ENCODE measurements around the gene OBP2A. TPM values are rescaled to one million over a fixed set of nuclear protein-coding genes. Genes with fewer than 3 reads are reported as not detected.

The OBP2A gene
- not detected in 5 replicates for total RNA-seq (2022; extraction: Qiagen RNA extraction; ENCODE audit: low read depth)

GRCh38 chr9:135545646-135546176 is at the start of gene OBP2A:
OBP2A (plus strand) TSS chr9:135546126; CDS start chr9:135546181, 55 bp downstream.

DNA sequence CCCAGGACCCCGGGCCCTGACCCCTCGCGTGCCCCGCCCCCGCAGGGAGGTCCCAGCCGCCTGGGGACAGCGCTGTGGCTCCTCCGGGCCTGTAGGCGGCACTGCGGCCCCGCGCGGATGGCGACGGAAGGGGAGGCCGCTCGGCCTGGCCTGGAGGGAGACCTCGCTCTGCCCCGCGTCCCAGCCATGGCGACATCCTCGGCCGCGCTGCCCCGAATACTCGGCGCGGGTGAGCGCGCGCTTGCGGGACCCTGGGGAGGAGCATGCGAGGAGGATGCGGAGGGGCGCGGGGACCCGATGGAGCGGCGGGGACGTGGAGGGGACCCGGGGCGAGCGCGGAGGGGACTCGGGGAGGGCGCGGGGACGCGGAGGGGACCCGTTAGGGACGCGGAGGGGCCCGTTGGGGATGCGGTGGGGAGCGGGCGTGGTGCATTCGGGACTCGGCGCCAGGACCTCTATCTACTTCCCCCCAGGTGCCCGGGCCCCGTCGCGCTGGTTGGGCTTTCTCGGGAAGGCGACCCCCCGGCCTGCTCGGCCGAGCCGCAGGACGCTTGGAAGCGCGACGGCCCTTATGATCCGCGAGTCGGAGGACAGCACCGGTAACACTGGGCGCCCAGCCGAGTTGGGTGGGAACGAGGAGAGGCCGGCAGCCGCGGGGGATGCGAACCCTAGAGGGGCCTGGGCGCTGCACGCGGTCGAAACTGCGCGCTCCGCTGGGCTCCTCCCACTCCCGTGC is 45.2 kb upstream of the OBP2A start, which contains the start of gene MRPS2:
Gene MRPS2 (plus strand): TSS at position 158 of the 736 bp plus-strand sequence. CDS start 29 bp downstream, at position 187.

DNA sequence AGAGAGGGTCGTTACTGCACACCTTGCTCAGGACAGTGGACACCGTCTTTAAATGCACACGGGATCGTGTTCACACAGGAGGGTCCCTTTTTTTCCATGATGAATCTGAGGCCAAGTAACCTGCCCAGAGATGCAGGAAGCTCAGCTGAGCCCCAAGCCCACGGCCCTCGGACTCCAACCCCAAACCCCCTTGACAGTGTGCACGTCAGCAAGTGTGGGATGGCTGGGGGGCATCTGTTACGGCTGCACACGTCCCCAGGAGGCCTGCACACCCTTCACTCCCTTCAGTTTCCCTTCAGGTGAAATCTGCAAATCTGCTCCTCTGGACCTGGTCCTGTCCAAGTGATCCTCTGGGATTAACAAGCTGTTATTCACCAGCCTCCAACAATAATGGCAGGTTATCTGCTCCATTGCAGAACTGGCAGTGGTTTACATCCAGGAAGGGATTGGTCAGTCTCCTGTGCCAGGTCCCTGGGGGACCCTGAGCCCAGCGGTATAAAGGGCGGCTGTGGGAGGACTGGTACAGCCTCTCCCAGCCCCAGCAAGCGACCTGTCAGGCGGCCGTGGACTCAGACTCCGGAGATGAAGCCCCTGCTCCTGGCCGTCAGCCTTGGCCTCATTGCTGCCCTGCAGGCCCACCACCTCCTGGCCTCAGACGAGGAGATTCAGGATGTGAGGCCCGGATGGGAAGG is 24.9 kb upstream of the OBP2A start, which contains the start of gene LCN1:
Gene LCN1 (plus strand): TSS at position 525 of the 692 bp plus-strand sequence. CDS start 58 bp downstream, at position 583.

DNA sequence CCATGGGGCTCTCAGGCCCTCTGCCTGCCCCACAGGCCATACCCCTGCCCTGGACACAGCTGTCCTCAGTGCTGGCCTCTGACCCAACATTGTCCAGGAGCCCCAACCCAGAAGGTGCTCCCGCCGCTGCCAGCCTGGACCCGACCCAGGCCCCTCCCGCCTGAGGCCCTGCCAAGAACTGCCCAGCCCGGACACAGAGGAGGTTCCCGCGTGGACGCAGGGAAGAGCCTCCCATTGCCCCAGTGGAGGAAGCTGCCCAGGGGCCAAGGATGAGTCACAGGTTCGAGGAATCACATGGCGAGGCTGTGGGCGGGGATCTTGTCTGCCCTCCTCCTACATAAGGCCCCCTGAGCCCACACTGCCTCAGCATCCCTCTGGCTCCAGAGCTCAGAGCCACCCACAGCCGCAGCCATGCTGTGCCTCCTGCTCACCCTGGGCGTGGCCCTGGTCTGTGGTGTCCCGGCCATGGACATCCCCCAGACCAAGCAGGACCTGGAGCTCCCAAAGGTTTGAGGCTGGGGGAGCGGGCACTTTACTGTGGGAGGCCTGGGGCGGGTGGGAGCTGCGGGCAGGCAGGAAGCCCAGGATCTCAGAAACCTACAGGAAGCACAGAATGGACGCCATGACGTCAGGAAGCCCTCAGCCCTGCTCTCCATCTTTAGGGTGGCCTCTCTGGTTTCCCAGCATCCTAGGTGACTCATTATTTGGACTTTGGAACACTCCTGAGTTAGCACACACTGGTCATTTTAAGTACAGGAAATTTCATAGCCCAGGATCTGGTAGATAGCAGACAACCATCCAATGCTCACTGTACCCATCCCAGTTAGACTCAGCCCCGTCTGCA is 15.7 kb downstream of the OBP2A start, which contains the start of gene PAEP:
Gene PAEP (plus strand): TSS at position 366 of the 844 bp plus-strand sequence.

Other genes with a start within 250 kb of the OBP2A start
- gene PPP1R26, start 66.3 kb upstream of the OBP2A start, total RNA-seq (2022; extraction: Qiagen RNA extraction; ENCODE audit: low read depth) = 13.6 to 19.7 TPM (median 19.3 TPM) in 5 replicates
- gene MRPS2, start 45.4 kb upstream of the OBP2A start, total RNA-seq (2022; extraction: Qiagen RNA extraction; ENCODE audit: low read depth) = 104 to 142 TPM (median 132 TPM) in 5 replicates
- not detected in 5 replicates for gene LCN1, start 24.7 kb upstream of the OBP2A start, total RNA-seq (2022; extraction: Qiagen RNA extraction; ENCODE audit: low read depth)
- gene PAEP, start 15.6 kb downstream of the OBP2A start, total RNA-seq (2022; extraction: Qiagen RNA extraction; ENCODE audit: low read depth) = 0.25 to 0.66 TPM (median 0.30 TPM) in 3 of 5 replicates, not detected in the others
- gene GLT6D1, start 93.4 kb downstream of the OBP2A start, total RNA-seq (2022; extraction: Qiagen RNA extraction; ENCODE audit: low read depth) = not detected in 5 replicates
- gene LCN9, start 117.2 kb downstream of the OBP2A start, total RNA-seq (2022; extraction: Qiagen RNA extraction; ENCODE audit: low read depth) = not detected in 5 replicates
- not detected in 5 replicates for gene SOHLH1, start 153.4 kb downstream of the OBP2A start, total RNA-seq (2022; extraction: Qiagen RNA extraction; ENCODE audit: low read depth)
- gene KCNT1, start 156.1 kb downstream of the OBP2A start, total RNA-seq (2022; extraction: Qiagen RNA extraction; ENCODE audit: low read depth) = not detected in 5 replicates